Astrocyte of the cerebellum (primary cell): Measurements from ENCODE around the gene COA1.

Experiments used
- DNase-seq: peaks from one replicate; pipeline ENCODE4 v3.0.0-alpha.2; 2011; ENCODE audit warnings: low read depth
- H3K4me3 ChIP-seq: 2 replicates; pipeline ENCODE4 v1.5.1; 2011; ENCODE audit warnings: mild to moderate bottlenecking, low read depth, low read length, moderate library complexity
- in situ Hi-C: cut with HindIII; loops from 2 replicates; pipeline ENCODE4 v1.10.0; 2017; ENCODE audit warnings: low sequenced_read_pairs
- TF ChIP-seq, protein P1 (sequence below): IDR thresholded peaks from 2 replicates; pipeline ENCODE4 v1.5.1; 2012; ENCODE audit warnings: low read length, low read depth, moderate library complexity, mild to moderate bottlenecking; ENCODE audit errors: missing control alignments

COA1 gene

DNA sequence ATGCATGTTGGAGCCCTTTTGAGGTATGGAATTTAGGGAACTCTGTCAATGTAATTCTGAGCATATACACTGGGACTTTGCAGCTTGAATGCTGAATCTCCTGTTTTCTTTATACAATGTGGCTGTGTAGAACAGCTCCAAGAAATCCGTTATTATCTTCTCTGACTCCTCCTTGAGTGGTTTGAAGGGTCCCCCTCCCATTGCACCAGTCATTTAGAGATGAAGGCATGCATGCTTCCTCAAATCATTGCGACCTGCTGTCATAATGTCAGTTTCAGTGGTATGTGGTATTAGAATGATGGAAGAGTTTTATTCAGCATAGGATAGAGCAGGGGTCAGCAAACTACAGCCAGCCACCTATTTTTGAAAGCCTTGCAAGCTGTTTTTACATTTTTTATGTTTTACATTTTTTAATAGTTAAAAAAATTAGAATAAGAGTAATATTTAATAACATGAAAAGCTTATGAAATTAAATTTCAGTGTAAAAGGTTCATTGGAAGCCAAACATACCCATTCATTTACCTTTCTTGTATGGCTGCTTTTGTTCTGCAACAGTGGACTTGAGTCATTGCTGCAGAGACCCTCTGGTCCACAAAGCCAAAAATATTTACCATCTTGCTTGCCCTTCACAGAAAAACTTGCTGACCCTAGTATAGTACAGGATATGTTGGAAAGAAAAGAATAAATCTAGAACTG, 138.3 kb downstream of the COA1 start:
- in situ Hi-C loops, result no loop called here
- TF ChIP-seq, protein P1, sequence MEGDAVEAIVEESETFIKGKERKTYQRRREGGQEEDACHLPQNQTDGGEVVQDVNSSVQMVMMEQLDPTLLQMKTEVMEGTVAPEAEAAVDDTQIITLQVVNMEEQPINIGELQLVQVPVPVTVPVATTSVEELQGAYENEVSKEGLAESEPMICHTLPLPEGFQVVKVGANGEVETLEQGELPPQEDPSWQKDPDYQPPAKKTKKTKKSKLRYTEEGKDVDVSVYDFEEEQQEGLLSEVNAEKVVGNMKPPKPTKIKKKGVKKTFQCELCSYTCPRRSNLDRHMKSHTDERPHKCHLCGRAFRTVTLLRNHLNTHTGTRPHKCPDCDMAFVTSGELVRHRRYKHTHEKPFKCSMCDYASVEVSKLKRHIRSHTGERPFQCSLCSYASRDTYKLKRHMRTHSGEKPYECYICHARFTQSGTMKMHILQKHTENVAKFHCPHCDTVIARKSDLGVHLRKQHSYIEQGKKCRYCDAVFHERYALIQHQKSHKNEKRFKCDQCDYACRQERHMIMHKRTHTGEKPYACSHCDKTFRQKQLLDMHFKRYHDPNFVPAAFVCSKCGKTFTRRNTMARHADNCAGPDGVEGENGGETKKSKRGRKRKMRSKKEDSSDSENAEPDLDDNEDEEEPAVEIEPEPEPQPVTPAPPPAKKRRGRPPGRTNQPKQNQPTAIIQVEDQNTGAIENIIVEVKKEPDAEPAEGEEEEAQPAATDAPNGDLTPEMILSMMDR, result no peak
- no peak for DNase-seq
- no peak overlapping the region for H3K4me3 ChIP-seq

DNA sequence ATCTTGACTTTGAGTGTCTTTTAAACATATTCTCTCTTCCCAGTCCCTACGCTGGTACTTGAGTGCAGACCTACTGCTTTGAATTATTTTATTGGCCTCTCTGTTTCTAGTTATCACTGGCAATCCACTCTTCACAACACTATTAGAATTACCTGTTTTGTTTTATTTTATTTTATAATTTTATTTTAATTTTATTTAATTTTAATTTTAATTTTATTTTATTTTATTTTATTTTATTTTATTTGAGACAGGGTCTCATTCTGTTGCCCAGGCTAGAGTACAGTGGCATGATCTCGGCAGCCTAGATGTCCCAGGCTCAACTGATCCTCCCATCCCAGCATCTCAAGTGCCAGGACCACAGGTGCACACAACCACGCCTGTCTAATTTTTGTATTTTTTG, 139.6 kb downstream of the COA1 start:
- TF ChIP-seq, protein P1, result no peak
- no peak overlapping the region for H3K4me3 ChIP-seq
- no peak for DNase-seq
- in situ Hi-C loops, result loop anchor here (5.0 kb wide), 1 partner anchor 58 kb away; no protein-coding TSS in a partner anchor
